IPS DF 4.7 (cell line): ENCODE results near the gene ASB18.

ENCODE experiments used
- DNase-seq: peaks from one replicate; pipeline ENCODE4 v3.0.0-alpha.2; 2013; ENCODE audit warnings: low spot score; ENCODE audit errors: extremely low read depth

Gene ASB18

DNA sequence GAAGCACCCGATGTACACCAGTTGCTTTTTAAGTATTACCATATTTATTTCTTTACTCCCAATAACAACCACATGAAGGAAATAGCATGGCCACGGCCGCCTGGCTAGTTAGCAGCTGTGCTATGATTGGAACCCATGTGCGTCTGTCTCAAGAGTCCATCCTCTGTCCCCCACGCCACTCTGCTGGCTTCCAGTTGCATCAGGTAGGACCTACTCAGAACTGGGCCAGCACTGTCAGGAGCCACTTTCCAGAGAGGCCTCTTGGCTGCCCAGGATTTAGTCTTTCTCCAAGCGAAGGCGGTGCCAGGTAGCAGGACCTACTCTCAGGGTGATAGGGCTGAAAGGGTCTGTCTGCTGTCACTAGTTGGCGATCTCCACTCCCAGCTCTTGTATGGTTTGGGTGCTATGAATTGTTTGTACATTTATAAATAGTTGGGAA, 22.1 kb downstream of the ASB18 start:
- DNase-seq: no peak

DNA sequence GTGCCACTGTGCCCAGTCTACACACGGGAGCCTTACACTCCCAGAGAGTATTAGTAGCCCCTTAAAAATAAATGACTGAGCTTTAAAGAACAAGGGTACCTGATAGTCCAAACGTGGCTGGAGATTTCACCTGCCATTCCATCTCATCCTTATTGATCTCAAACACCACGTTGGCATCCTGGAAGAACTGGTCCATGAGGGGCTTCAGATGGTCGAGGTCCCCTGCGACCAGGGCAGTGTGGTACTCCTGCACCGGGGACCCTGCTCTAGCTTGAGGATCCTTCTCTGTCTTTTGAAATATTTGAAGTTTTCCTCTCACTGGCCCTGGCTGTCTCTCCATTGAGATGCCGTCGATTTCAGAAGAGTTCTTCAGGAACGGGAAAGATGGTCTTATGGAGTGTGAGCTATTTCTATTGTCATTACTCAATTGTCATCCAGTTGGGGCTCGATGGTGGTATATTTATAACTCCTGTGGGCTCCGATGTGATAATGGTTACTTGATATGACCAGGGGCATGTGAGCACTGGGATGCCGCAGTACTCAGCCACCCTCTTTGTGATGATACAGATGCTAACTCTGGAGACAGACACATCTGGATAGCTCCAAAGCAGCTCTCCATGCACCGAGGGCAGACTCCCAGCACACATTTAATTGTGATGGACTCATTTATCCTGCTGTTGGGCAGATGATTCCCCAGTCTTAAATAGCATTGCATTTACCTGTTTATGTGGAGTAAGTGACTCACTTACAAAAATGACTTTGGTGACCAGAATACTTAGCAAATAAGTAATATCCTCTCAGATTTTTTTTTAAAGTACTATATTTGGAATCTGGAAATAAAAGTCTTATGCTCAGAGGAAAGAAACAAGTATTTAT, 22.8 kb downstream of the ASB18 start:
- DNase-seq: no peak

GRCh38 chr2:236240228-236240990, 23.8 kb downstream of the ASB18 start:
- DNase-seq: no peak

DNA sequence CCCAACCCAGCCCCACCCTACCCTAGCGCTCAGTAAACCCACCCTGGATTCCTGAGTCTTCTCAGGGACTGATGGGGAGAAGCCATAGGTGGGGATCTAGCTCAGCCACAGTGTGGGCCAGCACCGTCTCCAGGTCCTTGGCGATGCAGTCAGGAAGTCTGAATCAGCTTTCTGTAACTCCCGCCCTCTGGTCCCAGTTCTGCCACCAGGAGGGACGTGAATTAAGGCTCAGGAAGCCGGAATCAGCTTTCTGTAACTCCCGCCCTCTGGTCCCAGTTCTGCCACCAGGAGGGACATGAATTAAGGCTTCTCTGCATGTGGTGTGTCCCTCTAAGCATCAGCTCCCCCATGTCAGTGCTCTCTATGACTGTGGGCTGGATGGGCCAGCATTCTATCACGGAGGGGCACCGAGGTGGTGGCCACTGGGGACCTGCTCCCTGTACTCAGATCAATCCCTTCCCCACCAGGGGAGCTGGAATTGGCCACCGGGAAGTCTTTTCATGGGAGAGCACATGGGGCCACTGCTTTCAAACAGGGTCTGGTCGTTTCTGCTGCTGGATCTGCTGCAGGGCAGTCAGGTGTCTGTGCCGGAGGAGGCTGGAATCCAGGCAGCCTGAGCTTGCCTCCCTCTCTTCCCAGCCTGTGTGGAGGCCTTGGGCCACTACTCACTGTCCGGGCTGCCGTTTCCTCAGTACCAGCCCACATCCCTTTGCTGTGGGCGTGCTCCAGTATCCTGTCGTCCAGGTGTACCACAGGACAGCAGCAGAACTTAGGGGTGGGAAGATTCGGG, 24.7 kb downstream of the ASB18 start:
- DNase-seq: no peak

- DNase-seq: no peak
Measured at GRCh38 chr2:236238751-236239150, 25.5 kb downstream of the ASB18 start.

- DNase-seq: no peak
Measured at GRCh38 chr2:236237468-236238190, 26.6 kb downstream of the ASB18 start.

DNA sequence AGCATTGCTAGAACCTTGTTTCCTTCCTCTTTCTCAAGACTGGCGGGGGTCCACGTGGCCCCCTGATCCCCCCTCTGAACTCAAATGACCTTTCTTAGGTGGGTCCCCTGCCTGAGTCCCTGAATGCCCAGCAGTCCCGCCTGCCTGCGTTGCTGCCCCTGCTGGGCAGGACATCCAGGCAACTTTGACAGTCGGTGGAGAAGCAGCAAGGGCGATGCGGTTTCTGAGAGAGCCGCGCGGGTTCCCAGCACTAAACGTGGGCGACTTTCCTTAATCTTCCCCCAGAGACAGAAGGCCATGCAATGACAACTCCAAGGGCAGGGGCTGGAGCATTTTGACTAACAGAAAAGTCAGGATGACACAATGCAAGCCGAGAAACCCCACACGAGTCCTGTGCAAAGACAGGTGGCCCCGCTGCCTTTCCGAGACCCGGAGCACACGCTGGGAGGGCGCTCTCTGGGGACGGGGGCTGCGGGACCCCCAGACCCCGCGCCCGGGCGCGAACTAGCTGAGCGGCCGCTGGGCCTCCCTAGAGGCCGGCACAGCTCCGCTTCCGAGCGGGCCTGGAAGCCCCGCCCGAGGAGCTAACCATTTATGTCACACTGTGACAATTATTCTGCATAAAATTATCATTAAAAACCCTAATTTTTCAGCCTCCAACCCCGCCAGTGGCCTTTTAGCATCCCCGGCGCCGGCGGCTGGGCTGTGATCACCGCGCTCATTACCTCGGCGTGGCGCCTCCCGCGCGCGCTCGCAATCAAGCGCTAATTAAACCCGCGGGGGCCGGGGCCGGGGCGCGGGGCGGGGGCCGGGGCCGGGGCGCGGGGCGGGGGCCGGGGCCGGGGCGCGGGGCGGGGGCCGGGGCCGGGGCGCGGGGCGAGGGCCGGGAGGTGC, 27.4 kb downstream of the ASB18 start:
- no peak for DNase-seq

GRCh38 chr2:236229186-236229585, 35.0 kb downstream of the ASB18 start:
- DNase-seq: no peak

DNA sequence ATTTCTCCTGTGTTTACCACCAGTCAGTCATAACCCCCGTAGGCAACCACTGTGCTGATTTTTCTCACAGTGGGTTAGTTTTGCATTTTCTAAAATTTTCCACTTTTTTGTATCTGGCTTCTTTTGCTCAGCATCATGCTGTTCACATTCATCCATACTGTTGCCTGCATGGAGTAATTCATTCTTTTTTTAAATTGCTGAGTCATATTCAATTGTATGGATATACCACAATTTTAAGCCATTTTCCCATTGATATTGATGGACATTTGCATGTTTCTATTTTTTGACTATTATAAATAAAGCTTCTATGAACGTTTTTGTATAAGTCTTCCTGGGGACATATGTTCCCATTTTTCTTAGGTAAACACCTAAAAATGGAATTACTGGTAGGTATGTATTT, 40.5 kb downstream of the ASB18 start:
- DNase-seq: no peak

GRCh38 chr2:236221798-236222197, 42.4 kb downstream of the ASB18 start:
- no peak for DNase-seq

DNA sequence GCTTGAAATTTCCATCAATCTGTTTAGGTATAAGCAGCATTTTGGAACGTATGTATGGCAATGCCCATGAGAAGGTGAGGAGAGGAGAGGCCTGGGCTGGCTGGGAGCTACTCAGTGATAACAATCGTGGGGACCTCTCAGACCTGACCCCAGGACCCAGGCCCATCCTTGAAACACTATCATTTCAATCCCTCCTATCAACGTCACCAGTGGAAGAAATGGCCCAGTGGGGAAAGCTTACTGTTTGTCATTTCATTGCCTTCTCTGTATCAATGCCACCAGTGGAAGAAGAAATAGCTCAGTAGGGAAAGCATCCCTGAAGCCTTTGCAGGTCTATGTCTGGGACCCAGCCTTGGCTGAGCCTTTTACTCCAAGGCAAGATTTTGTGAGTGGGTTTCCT, 44.8 kb downstream of the ASB18 start:
- DNase-seq: no peak

DNA sequence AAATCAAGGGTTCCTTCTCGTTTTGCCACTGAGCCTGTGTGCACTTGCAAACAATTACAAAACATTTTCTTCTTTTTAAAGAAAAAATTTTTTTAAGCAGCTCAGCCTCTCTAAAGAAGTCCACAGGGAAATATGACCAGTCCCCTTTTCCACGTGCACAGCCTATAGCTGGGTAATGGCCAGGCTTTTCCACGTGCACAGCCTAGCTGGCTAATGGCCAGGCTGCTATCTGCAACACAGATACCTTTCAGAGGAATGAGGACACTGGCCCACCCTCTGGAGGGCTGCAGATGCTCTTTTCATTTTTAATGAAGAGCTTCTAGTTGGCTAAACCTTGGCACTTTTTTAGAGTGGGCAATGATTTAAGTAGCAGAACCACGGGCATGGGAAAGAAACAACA, 46.3 kb downstream of the ASB18 start:
- no peak for DNase-seq

- no peak for DNase-seq
Measured at GRCh38 chr2:236216711-236217110, 47.5 kb downstream of the ASB18 start.

- no peak for DNase-seq
Measured at GRCh38 chr2:236215761-236216333, 48.4 kb downstream of the ASB18 start.

- DNase-seq: no peak
Measured at GRCh38 chr2:236215196-236215595, 49.0 kb downstream of the ASB18 start.

GRCh38 chr2:236214376-236214995, 49.7 kb downstream of the ASB18 start:
- no peak for DNase-seq

DNA sequence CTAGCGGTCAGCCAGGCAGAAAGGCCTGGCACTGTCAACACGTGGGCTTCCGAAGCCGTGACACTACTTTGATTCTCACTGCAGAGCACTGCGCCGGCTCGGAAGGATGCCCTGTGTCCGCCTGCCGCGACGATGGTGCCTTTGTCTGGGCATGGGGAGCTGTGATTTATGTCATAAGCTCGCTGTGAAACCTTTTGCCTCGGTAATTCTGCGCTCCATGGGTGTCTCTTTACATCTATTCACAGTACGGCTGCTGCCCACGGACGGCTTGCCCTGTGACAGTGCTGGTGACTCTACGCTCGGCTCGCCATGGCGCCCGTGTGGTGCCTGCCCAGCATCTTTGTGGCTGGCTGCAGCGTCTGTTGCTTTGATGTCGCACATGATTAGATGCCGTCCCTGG, 52.9 kb downstream of the ASB18 start:
- no peak for DNase-seq

DNA sequence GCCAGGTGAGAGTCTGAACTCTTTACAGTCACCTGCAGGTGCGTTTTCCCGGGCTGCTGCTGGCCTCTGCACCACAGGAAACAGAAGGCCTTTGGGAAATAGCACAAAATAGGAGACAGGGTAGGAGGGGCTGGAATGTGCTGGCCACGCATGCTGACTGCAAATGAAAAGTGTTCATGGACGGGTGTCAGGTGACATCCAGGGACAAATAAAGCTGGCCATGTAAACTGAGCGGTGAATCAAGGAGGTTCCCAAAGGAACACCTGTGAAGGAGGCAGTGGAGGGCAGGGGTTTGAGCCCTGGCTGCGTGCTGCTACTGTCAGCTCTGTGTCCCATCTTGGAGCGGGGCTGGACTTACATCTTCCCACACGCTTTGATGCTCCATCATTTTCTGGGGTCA, 53.7 kb downstream of the ASB18 start:
- no peak for DNase-seq

- no peak for DNase-seq
Measured at GRCh38 chr2:236209996-236210395, 54.2 kb downstream of the ASB18 start.
